HG03196 (cell line): Measurements from ENCODE around the gene MSI1.

Experiments
- ATAC-seq: cut with Tn5 transposase; IDR thresholded peaks from one replicate; pipeline ENCODE4 v1.9.1; 2021; ENCODE audit not compliant: unreplicated experiment

Gene MSI1

DNA sequence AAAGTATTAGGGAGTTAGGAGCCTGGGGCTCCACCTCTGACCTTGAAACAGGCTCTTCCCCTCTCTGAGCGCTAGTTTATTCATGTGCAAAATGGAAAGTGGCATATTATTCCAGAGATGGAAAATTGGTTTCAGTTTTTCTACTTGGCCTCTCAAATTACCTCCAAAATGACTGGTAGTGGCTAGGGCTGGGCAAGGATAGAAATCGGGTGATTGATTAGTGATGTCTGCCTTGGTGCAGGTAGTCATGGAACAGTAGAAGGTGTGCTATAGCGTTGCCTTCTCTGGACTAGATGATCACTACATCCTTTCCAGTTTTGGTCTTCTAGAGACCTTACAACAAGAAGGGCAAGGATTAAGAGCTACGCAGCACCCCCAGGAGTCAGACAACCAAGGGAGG lies 8.6 kb upstream of the MSI1 start:
- no peak for ATAC-seq

DNA sequence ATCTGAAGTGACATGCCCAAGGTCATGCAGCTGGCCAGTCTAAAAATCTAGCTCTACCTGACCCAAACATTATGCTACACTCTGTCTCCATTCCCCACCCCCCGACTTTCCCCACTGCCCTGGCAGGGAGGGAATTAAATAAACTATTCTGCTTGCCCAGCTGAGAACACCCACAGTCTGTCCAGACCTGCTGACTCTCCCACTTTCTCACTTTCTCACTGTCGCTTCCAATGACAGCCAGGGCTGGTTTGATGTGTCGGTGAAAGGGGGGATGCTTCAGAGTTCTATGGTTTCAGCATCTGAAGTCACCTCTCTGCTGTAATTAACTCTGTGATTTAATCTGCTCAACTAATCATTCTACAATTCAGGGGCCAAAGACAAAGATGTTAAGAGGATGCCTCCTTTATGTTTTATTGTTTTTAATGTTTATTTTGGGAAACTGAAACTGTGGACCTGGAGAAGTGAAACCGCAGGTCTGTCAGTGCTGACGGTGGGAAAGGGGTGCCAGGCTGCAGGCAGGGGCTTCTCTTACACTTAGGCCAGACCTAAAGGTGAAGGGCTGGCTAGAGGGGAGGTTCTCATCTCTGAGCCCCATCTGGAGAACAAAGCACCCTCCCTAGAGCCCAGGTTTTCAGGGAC lies 8.1 kb upstream of the MSI1 start:
- no peak for ATAC-seq

DNA sequence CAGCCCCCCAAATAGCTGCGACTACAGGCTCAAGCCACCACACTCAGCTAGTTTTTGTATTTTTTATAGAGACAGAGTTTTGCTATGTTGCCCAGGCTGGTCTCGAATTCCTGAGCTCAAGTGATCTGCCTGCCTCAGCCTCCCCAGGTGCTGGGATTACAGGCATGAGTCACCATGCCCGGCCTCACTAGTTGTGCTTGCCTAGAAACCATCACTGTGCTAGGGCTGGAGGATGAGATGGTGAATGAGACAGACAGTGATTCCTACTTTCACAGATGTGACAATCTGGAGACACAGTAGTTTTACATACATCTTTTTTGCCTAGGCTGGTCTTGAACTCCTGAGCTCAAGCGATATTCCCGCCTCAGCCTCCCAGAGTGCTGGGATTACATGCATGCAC lies 7.5 kb upstream of the MSI1 start:
- no peak for ATAC-seq

DNA sequence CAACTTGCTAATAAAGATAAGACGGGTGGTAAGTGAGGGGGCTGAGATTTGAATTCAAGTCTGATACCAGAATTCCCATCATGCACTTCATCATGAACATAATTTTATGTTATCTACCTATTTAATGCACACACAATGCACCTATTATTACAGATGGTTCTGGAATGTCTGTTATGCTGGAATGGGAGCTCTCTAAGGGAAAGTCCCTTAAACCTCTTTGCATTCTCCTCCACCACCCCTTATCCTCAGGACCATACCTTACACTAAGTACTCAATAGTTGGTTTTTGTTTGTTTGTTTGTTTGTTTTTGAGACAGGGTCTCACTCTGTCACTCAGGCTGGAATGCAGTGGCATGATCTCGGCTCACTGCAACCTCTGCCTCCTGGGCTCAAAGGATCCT lies 7.0 kb upstream of the MSI1 start:
- ATAC-seq = no peak

DNA sequence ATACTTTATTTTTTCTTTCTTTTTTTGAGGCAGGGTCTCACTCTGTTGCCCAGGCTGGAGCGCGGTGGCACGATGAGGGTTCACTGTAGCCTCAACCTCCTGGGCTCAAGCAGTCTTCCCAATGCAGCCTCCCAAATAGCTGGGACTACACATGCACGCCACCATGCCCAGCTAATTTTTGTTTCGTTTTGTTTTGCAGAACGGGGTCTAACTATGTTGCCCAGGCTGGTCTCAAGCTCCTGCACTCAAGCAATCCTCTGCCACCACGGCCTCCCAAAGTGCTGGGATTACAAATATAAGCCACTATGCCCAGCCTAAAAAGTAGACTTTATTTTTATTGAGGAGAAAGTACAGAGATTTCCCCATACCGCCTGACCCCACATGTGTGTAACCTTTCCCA lies 4.7 kb upstream of the MSI1 start:
- no peak for ATAC-seq

DNA sequence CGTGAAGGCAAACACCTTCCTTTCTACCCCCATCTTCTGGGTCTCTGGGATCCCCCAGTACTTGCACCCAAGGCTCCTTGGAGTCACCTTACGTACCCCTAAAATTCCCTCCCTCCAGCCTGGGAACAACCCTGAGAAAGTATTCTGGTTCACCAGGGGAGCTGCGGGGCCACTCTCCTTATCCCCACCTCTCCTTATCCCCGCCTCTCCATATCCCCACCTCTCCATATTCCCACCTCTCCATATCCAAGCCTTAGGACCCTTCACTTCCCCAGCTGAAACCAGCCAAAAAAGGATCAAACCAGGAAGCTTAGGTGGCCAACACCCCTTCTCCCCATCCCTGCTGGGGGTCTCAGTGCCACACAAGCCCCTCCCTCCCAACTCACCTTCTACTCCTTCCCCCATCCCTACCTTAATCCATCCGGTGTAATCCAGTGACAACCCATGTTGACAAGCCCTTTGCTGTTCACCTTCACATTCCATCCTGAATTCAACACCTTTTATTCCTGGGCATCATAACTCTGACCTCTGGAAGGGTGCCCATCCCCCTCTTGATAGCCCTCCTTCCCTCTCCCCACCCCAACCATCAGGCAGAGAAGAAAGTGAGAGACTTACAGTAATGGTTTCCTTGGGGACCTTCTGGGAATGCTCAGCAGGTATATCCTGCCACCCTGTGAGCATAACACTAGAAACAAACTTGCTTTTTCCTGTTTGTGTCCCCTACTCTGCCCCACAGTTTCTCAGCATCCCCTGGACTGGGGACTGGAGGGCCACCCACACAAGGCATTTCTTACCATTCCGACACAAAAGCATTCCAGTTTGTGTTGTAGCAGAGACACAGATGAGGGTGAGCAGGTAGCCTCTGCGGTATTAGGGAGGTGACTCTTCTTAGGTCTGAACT lies 1.6 kb upstream of the MSI1 start:
- ATAC-seq = no peak

DNA sequence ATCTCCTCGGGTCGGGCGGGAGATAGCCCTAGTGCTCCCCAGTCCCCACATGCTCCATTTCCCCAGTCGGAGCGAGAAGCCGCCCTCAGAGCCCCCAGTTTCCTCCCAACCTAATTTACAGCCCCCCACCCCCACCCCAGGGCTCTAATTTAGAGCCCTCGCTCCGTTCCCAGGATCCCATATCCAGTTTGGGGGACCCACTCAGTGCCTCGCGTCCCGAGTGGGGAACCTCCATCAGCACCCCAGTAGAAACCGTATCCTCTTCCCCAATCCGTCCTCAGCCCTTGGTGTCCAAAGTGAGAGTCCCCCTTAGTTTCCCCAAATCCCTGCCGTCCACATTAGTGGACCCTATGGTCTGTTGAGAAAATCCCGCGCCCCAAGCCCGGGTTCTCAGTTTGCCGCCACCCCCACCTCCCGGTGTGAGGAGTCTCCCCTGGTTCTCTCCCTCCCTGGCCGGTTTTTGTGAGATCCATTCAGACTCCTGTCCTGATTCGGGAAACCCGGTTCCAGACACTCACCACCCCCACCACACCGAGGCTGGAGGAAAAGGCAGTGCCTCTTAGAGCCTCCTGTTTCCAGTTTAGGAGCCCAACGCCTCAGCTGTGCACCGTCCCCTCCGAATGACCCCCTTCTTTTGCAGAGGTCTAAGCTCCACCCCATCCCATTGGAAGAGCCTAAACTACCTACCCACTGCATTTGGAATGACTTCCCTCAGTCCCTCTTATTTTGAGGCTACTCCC lies 809 bp upstream of the MSI1 start:
- no peak for ATAC-seq

DNA sequence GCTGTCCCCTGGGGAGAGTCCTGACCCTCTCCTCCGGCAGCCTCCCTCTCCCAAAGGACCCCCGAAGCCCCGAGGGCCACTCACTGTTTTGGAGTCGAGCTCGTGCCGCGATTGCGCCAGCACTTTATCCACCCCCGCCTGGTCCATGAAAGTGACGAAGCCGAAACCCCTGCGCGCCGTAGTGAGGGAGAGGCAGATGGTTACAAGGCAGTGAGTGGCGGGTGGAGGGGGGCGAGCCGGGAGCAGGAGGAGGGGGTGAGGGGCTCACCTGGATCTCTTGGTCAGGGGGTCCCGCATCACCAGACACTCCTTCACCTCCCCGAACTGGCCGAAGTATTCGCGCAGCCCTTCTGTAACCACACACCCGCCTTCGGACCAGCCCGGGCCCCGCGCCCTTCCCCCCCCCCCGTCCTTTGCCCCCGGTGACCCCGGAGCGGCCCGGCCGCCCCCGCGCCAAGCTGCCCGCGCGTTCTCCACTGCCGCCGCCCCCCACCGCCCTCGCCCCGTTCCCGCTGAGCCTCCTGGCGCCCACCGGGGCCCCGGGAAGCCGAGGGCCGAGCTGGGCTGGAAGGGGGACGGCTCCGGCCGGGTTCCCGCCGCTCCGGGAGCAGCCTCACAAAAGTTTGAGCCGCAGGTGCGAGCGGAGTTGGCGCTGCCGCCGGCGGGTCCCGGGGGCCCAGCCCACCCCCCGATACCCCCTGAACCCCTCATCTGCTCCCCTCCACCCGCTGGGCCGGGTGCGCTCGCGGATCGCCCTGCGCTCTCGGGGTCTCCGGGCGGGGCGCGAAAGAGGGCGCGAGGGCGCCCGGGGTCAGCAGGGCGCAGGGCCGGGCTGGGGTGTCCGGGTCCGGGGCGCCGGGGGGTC lies 808 bp downstream of the MSI1 start:
- ATAC-seq = no peak

DNA sequence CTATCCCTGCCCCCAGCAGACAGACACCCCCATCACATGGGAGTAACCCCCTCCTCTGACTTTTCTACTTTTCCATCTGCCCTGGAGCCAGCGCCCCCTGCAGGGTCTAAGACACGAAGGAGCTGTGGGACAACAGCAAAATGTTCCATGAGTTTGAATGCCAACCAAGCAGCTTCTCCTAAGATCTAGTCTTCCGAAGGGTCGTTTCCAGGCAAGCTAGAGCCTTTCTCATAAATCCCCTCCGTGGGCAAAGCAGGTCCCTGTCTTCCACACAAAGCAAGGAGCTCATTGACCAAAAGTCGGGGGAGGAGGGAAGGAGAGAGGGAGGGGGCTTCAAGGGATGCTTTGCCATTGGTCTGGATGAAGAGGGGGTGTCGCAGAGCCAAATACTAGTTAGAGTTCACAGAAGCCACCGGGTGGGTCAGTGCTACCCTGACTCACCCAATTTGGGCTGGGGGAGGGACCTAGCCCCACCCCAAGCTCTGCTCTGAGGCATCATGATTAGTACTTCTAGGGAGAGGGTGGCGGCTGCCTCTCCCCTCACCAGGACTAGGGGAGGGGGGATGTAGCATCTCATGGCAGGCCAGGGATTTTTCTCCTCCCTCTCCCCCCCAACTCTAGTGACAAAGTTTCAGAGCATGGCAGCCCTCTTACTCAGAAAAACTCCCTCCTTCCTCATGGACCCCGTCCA lies 1.6 kb downstream of the MSI1 start:
- ATAC-seq = no peak

DNA sequence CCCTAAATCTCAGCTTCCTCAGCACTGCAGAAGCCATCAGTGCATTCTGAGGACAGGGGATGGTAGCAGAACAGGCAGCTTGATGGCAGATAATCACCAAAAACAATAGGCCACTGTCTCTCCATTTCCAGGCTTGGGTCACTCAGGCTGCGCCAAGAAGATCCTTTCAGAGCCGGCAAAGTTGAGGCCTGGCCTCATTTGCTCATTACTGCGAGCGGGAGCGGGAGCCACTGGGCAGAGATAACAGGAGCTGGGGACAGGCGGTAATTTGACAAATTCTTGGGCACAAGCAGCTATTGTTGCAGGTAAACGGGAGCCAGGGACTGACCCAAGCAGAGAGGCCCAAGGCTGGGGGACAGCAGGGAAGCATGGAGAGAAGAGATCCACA lies 2.1 kb downstream of the MSI1 start:
- no peak for ATAC-seq

DNA sequence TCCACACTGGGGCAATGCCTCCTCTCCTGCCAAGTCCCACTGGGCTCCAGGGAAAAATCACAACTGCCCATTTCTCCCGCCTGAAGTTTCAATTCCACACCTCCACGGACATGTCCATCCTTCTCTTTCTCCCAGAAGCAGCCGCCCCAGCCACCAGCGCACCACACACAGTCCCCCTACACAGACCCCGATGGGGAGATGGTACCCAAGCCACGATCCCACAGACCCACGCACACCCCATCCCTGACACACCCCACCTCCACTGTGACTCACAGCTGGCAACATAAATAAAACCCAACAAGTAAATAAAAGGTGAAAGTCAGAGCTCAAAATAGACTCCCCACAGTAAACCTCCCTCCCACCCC lies 2.6 kb downstream of the MSI1 start:
- ATAC-seq = no peak

DNA sequence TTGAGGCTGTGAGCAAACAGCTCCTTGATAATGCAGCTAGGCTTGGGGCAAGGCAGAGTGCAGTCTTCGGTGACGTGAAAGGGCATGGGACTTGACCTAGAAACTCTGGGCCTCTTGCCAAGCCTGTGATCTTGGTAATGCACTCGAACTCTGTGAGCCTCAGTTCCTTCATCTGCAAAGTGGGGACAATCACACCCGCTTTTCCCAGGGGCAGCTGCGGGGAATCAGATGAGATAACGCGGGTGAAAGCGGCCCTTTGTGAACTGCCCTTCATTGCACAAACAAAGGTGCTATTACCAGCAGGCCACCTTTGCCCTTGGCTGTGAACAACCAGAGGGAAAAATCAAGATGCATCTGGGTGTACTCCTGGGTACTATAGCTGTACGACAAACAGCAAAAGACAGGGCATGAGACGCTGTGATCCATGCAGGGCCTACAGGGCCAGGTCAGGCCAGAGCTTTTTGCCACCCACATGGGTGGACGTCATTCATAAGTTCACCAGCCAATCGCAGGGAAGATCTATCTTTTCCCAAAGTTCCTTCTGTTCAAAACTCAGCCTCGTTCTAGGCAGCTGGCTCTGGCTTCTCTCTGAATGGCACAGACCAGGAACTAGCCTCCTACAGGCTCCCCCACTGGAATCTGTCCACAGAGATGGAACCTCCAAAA lies 3.2 kb downstream of the MSI1 start:
- ATAC-seq = no peak

DNA sequence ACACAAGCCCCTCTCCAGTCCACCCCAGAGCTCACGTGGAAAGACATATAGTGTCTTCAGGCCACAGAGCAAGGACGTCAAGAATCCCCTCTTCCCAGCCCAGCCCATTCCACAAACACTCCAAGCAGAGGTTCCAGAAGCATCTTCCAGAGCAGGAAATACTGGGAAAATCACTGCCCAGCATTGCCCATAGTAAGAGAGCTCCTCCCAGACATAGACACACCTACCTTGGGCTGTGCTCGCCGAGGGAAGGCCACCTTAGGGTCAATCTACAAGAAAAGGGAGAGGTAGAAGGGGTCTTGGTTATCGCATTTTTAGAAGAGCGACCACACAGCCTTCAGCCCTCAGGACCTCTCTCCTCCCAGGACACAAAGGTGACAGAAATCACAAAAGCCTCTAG lies 4.5 kb downstream of the MSI1 start:
- no peak for ATAC-seq

DNA sequence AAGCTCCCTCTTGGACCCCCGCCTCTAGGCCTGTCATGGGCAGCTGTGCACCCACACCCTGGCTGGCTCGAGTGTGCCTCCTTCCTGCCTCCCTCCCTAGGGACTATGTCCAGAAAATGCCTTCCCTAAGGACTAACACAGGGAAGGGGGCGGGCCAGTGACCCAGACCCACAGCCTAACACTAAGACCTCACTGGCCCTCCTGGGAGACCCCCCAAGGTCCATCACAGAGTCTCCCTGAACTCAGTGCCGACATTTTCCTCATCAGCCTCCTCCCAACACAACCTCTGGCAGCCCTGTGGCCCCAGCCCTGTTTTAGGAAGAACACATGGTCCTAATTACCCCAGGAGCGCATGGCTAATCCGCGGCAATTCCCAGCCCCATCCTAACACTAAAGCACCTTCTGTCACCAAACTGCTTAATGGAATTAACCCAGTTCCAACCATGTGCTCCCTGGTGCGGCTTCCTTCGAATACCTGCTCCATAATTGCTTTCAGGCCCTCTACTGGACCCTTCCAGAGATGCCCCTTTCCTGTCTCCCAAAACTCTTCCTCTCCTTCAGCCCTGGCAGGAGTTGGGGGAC lies 5.6 kb downstream of the MSI1 start:
- no peak for ATAC-seq

DNA sequence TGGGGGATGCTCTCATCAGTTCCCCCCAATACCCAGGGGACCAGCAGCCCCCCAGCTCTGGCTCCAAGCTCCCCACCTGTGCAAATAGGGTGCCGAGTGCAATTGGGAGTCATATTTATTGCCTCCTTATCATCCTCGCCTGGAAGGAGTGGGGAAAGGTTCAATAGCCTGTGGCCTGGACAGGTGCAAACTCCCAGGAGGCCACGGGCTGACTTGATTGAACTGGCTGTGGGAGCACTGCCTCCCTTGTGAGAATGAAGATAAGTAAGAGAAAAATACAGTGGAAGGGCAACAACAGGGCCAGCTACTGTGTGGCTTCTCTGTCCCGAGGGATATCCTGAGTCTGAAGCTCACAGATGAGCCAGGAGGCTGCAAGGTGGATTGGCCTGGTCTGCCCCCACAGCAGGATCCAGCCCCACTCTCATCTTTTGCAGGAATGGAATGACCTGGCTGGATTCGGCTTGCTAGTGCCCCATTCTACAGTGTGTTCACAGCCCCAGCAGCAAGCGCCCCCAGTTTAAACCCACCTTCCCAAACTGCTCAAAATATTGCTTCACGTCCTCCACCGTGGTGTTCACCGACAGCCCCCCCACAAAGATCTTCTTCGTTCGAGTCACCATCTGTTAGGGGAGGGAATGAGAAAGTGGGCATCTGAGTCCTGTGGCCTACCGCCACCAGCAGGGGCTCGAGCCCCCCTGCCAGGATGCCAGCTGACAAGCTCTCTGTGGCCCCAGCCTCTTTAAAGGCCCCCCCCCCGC lies 6.3 kb downstream of the MSI1 start:
- no peak for ATAC-seq

DNA sequence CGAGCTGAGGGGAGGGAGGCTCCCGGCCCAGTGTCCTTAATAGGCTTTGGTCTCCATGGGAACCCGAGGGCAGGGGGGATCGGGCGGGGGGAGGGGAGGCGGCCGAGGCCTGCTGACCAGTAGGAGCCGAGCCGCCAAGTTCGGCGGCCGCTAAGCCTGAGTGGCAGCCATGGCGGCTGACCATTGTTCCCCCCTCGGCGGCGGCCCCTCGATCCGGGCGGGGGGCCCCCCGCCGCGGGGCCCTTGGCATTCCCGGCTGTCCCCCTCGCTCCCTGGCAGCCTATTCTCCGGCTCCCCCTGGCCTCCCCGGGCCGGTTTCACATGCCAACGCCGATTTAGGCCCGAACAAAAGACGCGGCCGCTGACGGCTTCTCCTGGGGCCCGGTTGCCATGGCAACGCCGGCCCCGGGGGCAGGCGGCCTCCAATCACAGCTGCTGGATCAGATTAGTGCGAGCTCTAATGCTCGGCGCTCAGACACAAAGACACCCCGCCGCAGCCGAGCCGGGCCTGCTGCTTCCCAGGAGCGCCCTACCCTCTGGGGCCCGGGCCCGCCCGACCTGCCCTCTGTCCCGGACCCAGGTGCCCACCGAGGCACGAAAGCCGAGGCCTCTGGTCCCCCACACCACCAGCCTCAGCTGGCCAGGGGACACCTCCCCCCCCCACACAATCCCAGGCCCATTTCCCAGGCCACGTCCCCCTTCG lies 7.3 kb downstream of the MSI1 start:
- ATAC-seq = no peak

DNA sequence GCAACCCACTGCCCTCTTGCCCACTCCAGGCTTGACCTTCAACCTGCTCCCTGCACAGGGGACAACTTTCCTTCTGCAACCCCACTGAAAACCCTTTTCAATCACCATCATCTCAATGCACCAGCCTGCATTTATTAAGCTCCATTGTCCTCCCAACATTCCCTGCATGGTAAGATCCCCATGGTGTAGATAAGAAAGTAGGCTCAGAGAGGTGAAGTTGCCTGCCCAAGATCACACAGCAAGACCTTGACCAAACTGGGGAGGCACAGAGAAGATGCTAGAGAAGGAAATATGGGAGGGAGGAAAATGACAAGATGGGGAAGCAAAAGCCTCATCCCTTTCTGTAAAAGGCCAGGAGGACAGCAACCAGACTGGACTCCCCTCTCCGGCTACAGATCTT lies 9.8 kb downstream of the MSI1 start:
- ATAC-seq = no peak

DNA sequence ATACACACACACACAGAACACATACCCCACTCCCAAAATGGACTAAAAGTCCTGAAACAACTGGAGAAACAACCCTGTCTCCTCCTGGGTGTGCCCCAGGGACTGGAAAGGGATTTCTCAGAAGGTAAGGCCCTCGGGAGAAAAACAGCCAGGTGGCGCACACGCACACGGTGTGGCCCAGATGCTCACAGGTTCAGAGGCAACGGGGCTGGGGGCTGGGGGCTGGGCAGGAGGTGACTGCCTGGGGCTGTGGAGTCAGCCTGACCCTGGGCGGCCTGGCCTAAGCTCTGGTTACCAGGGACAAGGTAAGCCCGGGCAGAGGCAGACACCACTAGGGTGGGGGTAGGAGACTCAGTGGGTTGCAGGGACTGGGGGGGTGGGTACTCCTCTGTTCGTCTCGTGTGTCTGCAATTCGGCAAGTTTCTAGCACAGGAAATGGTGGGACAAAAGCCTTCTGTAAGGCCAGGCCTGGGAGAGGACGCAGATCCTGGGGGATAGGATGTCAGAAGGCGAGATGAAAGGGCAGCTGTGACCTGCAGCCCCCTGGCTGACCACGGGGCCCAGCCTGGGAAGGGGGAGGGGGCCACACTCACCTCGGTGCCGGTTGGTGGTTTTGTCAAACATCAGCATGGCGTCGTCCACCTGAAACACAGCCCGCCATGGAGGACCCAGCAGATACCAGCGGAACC lies 10.4 kb downstream of the MSI1 start:
- no peak for ATAC-seq
